Thyroid gland (tissue), 4 donors: ENCODE measurements around the gene PTPRJ. TPM values are rescaled to one million over a fixed set of nuclear protein-coding genes. Genes with fewer than 3 reads are reported as not detected.

Experiments used
- DNase-seq, 2 donors: peaks; one replicate each; pipeline ENCODE4 v3.0.0-alpha.2; 2019
- H3K27ac ChIP-seq, 3 donors: fragments of 200-600 bp; sonication (generic); 1 replicate in 2 of 3; 2 replicates in 1 of 3; pipeline ENCODE4 v1.5.1; 2016 to 2019; ENCODE audit warnings: mild to moderate bottlenecking in 1 of 3, moderate library complexity in 1 of 3
- H3K27me3 ChIP-seq: fragments of 200-600 bp; sonication (generic); one replicate; pipeline ENCODE4 v1.5.1; 2019
- H3K36me3 ChIP-seq, 2 donors: fragments of 200-600 bp; sonication (generic); one replicate each; pipeline ENCODE4 v1.5.1; 2016 to 2019
- H3K4me1 ChIP-seq, 2 donors: fragments of 200-600 bp; sonication (generic); one replicate each; pipeline ENCODE4 v1.5.1; 2017 to 2019
- H3K4me3 ChIP-seq, 3 donors: fragments of 200-600 bp; sonication (generic); replicated peaks in 1 of 3; 1 replicate in 2 of 3; 2 replicates in 1 of 3; pipeline ENCODE4 v1.5.1; 2016; ENCODE audit warnings: mild to moderate bottlenecking in 1 of 3
- H3K9me3 ChIP-seq: fragments of 200-600 bp; sonication (generic); one replicate; pipeline ENCODE4 v1.5.1; 2017
- CTCF ChIP-seq, 6 experiments: fragments of 200-600 bp in 3 of 6; fragments of 450-650 bp in 3 of 6; sonication (generic) in 3 of 6; IDR thresholded peaks; one replicate each; pipeline ENCODE4 v1.5.1; 2016 to 2019; ENCODE audit warnings: antibody characterized with exemption in 6 of 6, mild to moderate bottlenecking in 2 of 6, inconsistent platforms in 1 of 6, moderate library complexity in 1 of 6
- POLR2A ChIP-seq, 2 donors: fragments of 450-650 bp; IDR thresholded peaks; one replicate each; pipeline ENCODE4 v1.6.1; 2017; ENCODE audit warnings: antibody characterized with exemption in 2 of 2, mild to moderate bottlenecking in 2 of 2, moderate library complexity in 1 of 2
- WGBS, 2 donors: methylation state at CpG; one replicate each; pipeline ENCODE4 v1.1.5; 2017; 5-methylcytosine and 5-hydroxymethylcytosine counted together
- intact Hi-C: fragments of 100-400 bp; cut with DNase I; formaldehyde crosslinking; loops from one replicate; pipeline ENCODE4 v1.15.1; 2023
- total RNA-seq, 4 donors: library from RNA; depleted of rRNA; stranded (reverse); fragments of >200 nt; gene quantifications; one replicate each; pipeline ENCODE4 v1.2.3, GENCODE V29; 2016

The PTPRJ gene
- total RNA-seq, 4 donors from 2014 or later, result 45.4 to 81.9 (median 58.6) TPM

GRCh38 chr11:47941907-47942558 is 38.3 kb upstream of the PTPRJ start:
- no peak overlapping the region for H3K27ac ChIP-seq
- intact Hi-C loops, result loop anchor here (5.0 kb wide), 1 partner anchor 35 kb away; no protein-coding TSS in a partner anchor
- DNase-seq, result peak in 1 of 2 donors; percentile 17
- H3K36me3 ChIP-seq, result no peaks in the 10 kb centered on the region
- no peaks in the 10 kb centered on the region for H3K27me3 ChIP-seq
- peaks cover 31 to 46% of the 10 kb centered on the region in 2 donors for H3K4me1 ChIP-seq
- H3K9me3 ChIP-seq, result no peaks in the 10 kb centered on the region
- H3K4me3 ChIP-seq, result no peak overlapping the region
- TF ChIP-seq POLR2A (IDR thresholded peaks at IDR 0.05) (no peak), CTCF (IDR thresholded peaks at IDR 0.05) (no peak)
- 73 to 74% methylated on average over 7 of the region's 7 CpGs for WGBS, 2 donors

GRCh38 chr11:47943721-47944586 is 36.4 kb upstream of the PTPRJ start:
- TF ChIP-seq CTCF (IDR thresholded peaks at IDR 0.05) (no peak), POLR2A (IDR thresholded peaks at IDR 0.05) (no peak)
- H3K27me3 ChIP-seq, result no peaks in the 10 kb centered on the region
- intact Hi-C loops, result loop anchor here (5.0 kb wide), 1 partner anchor 33 kb away; no protein-coding TSS in a partner anchor
- H3K27ac ChIP-seq, result peak overlapping the region; percentile 14 to 75 (median 32)
- H3K4me1 ChIP-seq, result peaks cover 27 to 36% of the 10 kb centered on the region in 2 donors
- no peaks in the 10 kb centered on the region for H3K36me3 ChIP-seq
- peak; percentile 35 to 53 for DNase-seq
- no peaks in the 10 kb centered on the region for H3K9me3 ChIP-seq
- 46 to 62% methylated on average over 15 of the region's 15 CpGs for WGBS, 2 donors
- no peak overlapping the region for H3K4me3 ChIP-seq

- TF ChIP-seq POLR2A (IDR thresholded peaks at IDR 0.05) (no peak), CTCF (IDR thresholded peaks at IDR 0.05) (no peak)
- Histone ChIP-seq H3K36me3 (no peaks in the 10 kb centered on the region), H3K9me3 (no peaks in the 10 kb centered on the region), H3K27me3 (no peaks in the 10 kb centered on the region), H3K27ac (peak overlapping the region; percentile 33 to 75 (median 48)), H3K4me3 (no peak overlapping the region), H3K4me1 (peaks cover 26 to 36% of the 10 kb centered on the region in 2 donors)
- intact Hi-C loops, result loop anchor here (5.0 kb wide), 1 partner anchor 33 kb away; no protein-coding TSS in a partner anchor
- no peak for DNase-seq
Observed at GRCh38 chr11:47944632-47945031, 35.7 kb upstream of the PTPRJ start.

GRCh38 chr11:47946682-47947559 is 33.4 kb upstream of the PTPRJ start:
- peak; percentile 94 to 95 for DNase-seq
- Histone ChIP-seq H3K36me3 (no peaks in the 10 kb centered on the region), H3K9me3 (no peaks in the 10 kb centered on the region), H3K27ac (peak overlapping the region; percentile 48 to 83 (median 75)), H3K4me1 (peaks cover 26 to 36% of the 10 kb centered on the region in 2 donors), H3K4me3 (no peak overlapping the region), H3K27me3 (no peaks in the 10 kb centered on the region)
- intact Hi-C loops, result no loop called here
- 11 to 13% methylated on average over 8 to 9 of the region's 10 CpGs for WGBS, 2 donors
- TF ChIP-seq POLR2A (IDR thresholded peaks at IDR 0.05) (no peak), CTCF (IDR thresholded peaks at IDR 0.05) (no peak)
